Astrocyte (in vitro differentiated cells and primary cell): ENCODE measurements around the gene RAB4A.

Experiments used
- CTCF ChIP-seq: IDR thresholded peaks from 2 replicates; pipeline ENCODE4 v1.5.1; 2011; ENCODE audit warnings: low read depth, mild to moderate bottlenecking, inconsistent platforms, low read length, moderate library complexity; ENCODE audit not compliant: insufficient read depth
- EZH2 ChIP-seq: IDR thresholded peaks from 2 replicates; pipeline ENCODE4 v1.6.1; 2012; ENCODE audit warnings: mild to moderate bottlenecking, low read length, inconsistent platforms; ENCODE audit not compliant: insufficient read depth

GRCh38 chr1:229234870-229235472, 35.9 kb upstream of the RAB4A start:
- TF ChIP-seq CTCF = no peak
- TF ChIP-seq EZH2 = no peak
